EH (cell line): Measurements from ENCODE around the gene NCF1.
"Not testable (repeated sequence)": the region's sequence is repeated elsewhere in the genome, so short reads cannot be mapped to it uniquely, and the experiment has no call there.

ENCODE experiments used
- DNase-seq: peaks from one replicate; pipeline ENCODE4 v3.0.0-alpha.2; 2015; ENCODE audit warnings: low read depth

The NCF1 gene

GRCh38 chr7:74773760-74774750 lies at the start of gene NCF1:
TSS of gene NCF1 (plus strand) at chr7:74774011. CDS start at chr7:74774032, 21 bp downstream.
- not testable (repeated sequence) for DNase-seq

GRCh38 chr7:74725840-74726239 lies 48.0 kb upstream of the NCF1 start:
- no peak for DNase-seq

GRCh38 chr7:74726309-74727101 lies 47.3 kb upstream of the NCF1 start:
- no peak for DNase-seq

- not testable (repeated sequence) for DNase-seq
These were observed 45.1 kb upstream of the NCF1 start for GRCh38 chr7:74728686-74729085.

GRCh38 chr7:74730186-74730585 lies 43.6 kb upstream of the NCF1 start:
- not testable (repeated sequence) for DNase-seq

GRCh38 chr7:74739974-74740703 lies 33.7 kb upstream of the NCF1 start:
- not testable (repeated sequence) for DNase-seq

- DNase-seq, result not testable (repeated sequence)
These were observed 29.8 kb upstream of the NCF1 start for GRCh38 chr7:74743936-74744557.

- not testable (repeated sequence) for DNase-seq
These were observed 19.8 kb upstream of the NCF1 start for GRCh38 chr7:74753921-74754482.

- DNase-seq, result not testable (repeated sequence)
These were observed 17.1 kb upstream of the NCF1 start for GRCh38 chr7:74756673-74757072.

- not testable (repeated sequence) for DNase-seq
These were observed 15.5 kb upstream of the NCF1 start for GRCh38 chr7:74758268-74758667.

GRCh38 chr7:74758982-74759381 lies 14.8 kb upstream of the NCF1 start:
- not testable (repeated sequence) for DNase-seq

GRCh38 chr7:74765205-74765918 lies 8.4 kb upstream of the NCF1 start:
- DNase-seq, result not testable (repeated sequence)

- not testable (repeated sequence) for DNase-seq
These were observed 7.3 kb upstream of the NCF1 start for GRCh38 chr7:74766509-74766908.

GRCh38 chr7:74766991-74767390 lies 6.8 kb upstream of the NCF1 start:
- not testable (repeated sequence) for DNase-seq

- not testable (repeated sequence) for DNase-seq
These were observed 3.7 kb upstream of the NCF1 start for GRCh38 chr7:74770062-74770461.

GRCh38 chr7:74772093-74772492 lies 1.7 kb upstream of the NCF1 start:
- not testable (repeated sequence) for DNase-seq

GRCh38 chr7:74775111-74775510 lies 1.3 kb downstream of the NCF1 start:
- DNase-seq, result not testable (repeated sequence)

- not testable (repeated sequence) for DNase-seq
These were observed 5.2 kb downstream of the NCF1 start for GRCh38 chr7:74779053-74779452.

- DNase-seq, result not testable (repeated sequence)
These were observed 7.9 kb downstream of the NCF1 start for GRCh38 chr7:74781746-74782145.

- not testable (repeated sequence) for DNase-seq
These were observed 9.8 kb downstream of the NCF1 start for GRCh38 chr7:74783595-74783994.
